Middle frontal gyrus (tissue), 1 donor: Measurements from ENCODE around the gene AP3S2.
"Not testable (repeated sequence)": the region's sequence is repeated elsewhere in the genome, so short reads cannot be mapped to it uniquely, and the experiment has no call there.

Experiments used
- DNase-seq: peaks from one replicate; pipeline ENCODE4 v3.0.0-alpha.2; 2015; ENCODE audit warnings: low spot score; ENCODE audit errors: extremely low spot score

The AP3S2 gene

GRCh38 chr15:89864958-89865739, 28.6 kb downstream of the AP3S2 start:
- DNase-seq: no peak

GRCh38 chr15:89863918-89864317, 29.9 kb downstream of the AP3S2 start:
- no peak for DNase-seq

GRCh38 chr15:89860891-89861290, 32.9 kb downstream of the AP3S2 start:
- no peak for DNase-seq

- DNase-seq: no peak
These were observed 33.4 kb downstream of the AP3S2 start for GRCh38 chr15:89860431-89860830.

GRCh38 chr15:89858661-89859458, 34.9 kb downstream of the AP3S2 start:
- DNase-seq: no peak

- DNase-seq: no peak
These were observed 36.1 kb downstream of the AP3S2 start for GRCh38 chr15:89857673-89858072.

GRCh38 chr15:89855948-89856347, 37.8 kb downstream of the AP3S2 start:
- DNase-seq: no peak

- not testable (repeated sequence) for DNase-seq
These were observed 38.9 kb downstream of the AP3S2 start for GRCh38 chr15:89854863-89855262.

GRCh38 chr15:89852342-89852995, 41.3 kb downstream of the AP3S2 start:
- DNase-seq: no peak

- no peak for DNase-seq
These were observed 42.0 kb downstream of the AP3S2 start for GRCh38 chr15:89851673-89852341.

- no peak for DNase-seq
These were observed 44.9 kb downstream of the AP3S2 start for GRCh38 chr15:89848970-89849292.

- no peak for DNase-seq
These were observed 46.7 kb downstream of the AP3S2 start for GRCh38 chr15:89847101-89847500.

- DNase-seq: no peak
These were observed 48.4 kb downstream of the AP3S2 start for GRCh38 chr15:89845305-89845893.

- no peak for DNase-seq
These were observed 51.8 kb downstream of the AP3S2 start for GRCh38 chr15:89841962-89842361.

GRCh38 chr15:89841306-89841705, 52.5 kb downstream of the AP3S2 start:
- no peak for DNase-seq

GRCh38 chr15:89839167-89839810, 54.5 kb downstream of the AP3S2 start:
- no peak for DNase-seq

GRCh38 chr15:89837830-89838178, 56.0 kb downstream of the AP3S2 start:
- DNase-seq: no peak

- DNase-seq: no peak
These were observed 56.5 kb downstream of the AP3S2 start for GRCh38 chr15:89837134-89837829.

- DNase-seq: peak; percentile 24
These were observed 57.3 kb downstream of the AP3S2 start for GRCh38 chr15:89836267-89837133.
